ENCODE data around the gene SUMF1. TPM values are rescaled to one million over a fixed set of nuclear protein-coding genes. Genes with fewer than 3 reads are reported as not detected.
"Not testable (repeated sequence)": the region's sequence is repeated elsewhere in the genome, so short reads cannot be mapped to it uniquely, and the experiment has no call there.

The SUMF1 gene
- total RNA-seq, 2 experiments from 2014 or later, result 5.1 to 5.6 TPM

DNA sequence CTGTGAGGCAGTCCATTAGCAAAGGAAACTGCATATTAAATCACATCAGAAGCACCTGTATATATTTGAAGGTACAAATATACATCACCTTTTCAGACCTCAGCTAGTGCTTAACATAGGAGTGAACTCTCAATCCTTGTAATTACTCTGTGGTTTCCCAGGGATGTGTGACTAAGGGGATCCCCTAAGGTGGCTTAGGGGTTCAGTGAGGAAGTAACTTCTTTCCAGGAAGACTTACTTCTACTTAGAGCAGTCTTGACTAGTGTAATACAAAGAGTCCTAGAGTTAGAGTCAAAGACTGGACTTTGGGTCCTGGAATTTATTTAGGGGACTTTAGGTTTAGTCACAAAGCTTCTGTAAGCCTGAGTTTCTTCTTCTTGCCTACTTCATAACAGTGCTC lies 8.7 kb upstream of the SUMF1 start:
- no peaks in the 10 kb centered on the region for H3K9me3 Mint-ChIP-seq
- peaks cover 9% of the 10 kb centered on the region for H3K4me1 Mint-ChIP-seq (ENCODE audit: low read depth)
- no peaks in the 10 kb centered on the region for H3K36me3 Mint-ChIP-seq
- intact Hi-C loops (cut with micrococcal nuclease), result loop anchor here (1.0 to 2.0 kb wide), 2 partner anchors 17 to 125 kb away; partner anchors contain the start of gene ITPR1
- no peak overlapping the region for H3K27ac Mint-ChIP-seq
- H3K4me3 Mint-ChIP-seq, result no peak overlapping the region
- no peak for DNase-seq
- H3K27me3 Mint-ChIP-seq, result peaks cover 18% of the 10 kb centered on the region
- ChIA-PET CTCF (interaction anchor here (0.6 to 1.7 kb wide), 2 partner anchors 158 to 160 kb away, joined by 3 to 6 read pairs; no protein-coding TSS in a partner anchor), POLR2A (interaction anchor here (1.6 kb wide), 1 partner anchor 17 kb away, joined by 8 read pairs; the partner anchor contains the start of gene ITPR1)

- H3K4me1 Mint-ChIP-seq (ENCODE audit: low read depth), result peaks cover 9% of the 10 kb centered on the region
- DNase-seq, result peak; percentile 70
- intact Hi-C loops (cut with micrococcal nuclease), result loop anchor here (1.0 to 2.0 kb wide), 2 partner anchors 18 to 124 kb away; partner anchors contain the start of gene ITPR1
- H3K36me3 Mint-ChIP-seq, result no peaks in the 10 kb centered on the region
- CTCF ChIA-PET, result interaction anchor here (1.0 to 1.7 kb wide), 2 partner anchors 124 to 159 kb away, joined by 6 read pairs; no protein-coding TSS in a partner anchor
- peak overlapping the region; percentile 14 for H3K27ac Mint-ChIP-seq
- H3K9me3 Mint-ChIP-seq, result no peaks in the 10 kb centered on the region
- peaks cover 18% of the 10 kb centered on the region for H3K27me3 Mint-ChIP-seq
- POLR2A ChIA-PET, result interaction anchor here (0.8 to 1.6 kb wide), 2 partner anchors 18 to 19 kb away, joined by 3 to 8 read pairs; partner anchors contain the start of gene ITPR1
- H3K4me3 Mint-ChIP-seq, result peak overlapping the region; percentile 14
These were observed 7.8 kb upstream of the SUMF1 start for GRCh38 chr3:4474683-4475490.

DNA sequence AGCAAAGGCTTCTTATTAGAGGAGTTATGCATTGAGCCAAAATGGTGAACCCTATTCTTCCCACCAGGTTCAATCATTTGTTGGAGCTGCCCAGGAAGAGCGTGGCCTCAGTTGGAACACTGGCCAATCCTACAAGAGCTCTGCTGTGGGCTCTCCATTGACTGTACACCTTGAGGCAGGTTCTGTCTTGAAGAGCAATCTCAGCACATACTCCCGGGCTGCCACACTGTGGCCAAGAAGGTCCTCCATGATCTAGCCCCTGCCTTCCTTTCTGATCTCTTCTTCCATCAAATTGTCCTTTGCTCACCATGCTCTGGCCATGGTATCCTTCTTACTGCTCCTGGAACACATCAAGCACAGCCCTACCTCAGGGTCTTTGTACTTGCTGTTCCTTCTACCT lies 5.7 kb upstream of the SUMF1 start:
- H3K27ac Mint-ChIP-seq, result no peak overlapping the region
- POLR2A ChIA-PET, result no interaction called here
- CTCF ChIA-PET, result no interaction called here
- peaks cover 9% of the 10 kb centered on the region for H3K4me1 Mint-ChIP-seq (ENCODE audit: low read depth)
- no peak overlapping the region for H3K4me3 Mint-ChIP-seq
- H3K9me3 Mint-ChIP-seq, result no peaks in the 10 kb centered on the region
- intact Hi-C loops (cut with micrococcal nuclease), result no loop called here
- H3K27me3 Mint-ChIP-seq, result peaks cover 12% of the 10 kb centered on the region
- DNase-seq, result no peak
- H3K36me3 Mint-ChIP-seq, result no peaks in the 10 kb centered on the region

DNA sequence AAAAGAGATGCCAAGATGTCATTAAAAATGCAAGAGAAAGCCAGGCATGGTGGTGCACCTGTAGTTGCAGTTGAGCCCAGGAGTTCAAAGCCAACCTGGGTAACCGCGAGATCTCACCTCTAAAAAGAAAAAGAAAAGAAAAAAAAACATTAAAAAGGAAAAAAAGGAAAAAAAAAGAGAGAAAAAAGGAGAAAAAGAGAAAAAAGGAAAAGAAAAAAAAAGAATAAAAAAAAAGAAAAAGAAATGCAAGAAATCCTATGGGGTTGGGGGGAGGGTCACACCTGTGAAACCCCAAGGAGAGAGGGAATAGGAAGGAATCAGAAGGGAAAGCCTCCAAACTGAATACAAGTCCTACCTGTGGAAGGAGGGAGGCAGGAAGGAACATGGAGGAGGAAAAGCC lies 5.2 kb upstream of the SUMF1 start:
- POLR2A ChIA-PET, result no interaction called here
- CTCF ChIA-PET, result no interaction called here
- H3K36me3 Mint-ChIP-seq, result no peaks in the 10 kb centered on the region

GRCh38 chr3:4471907-4472306 lies 4.8 kb upstream of the SUMF1 start:
- H3K36me3 Mint-ChIP-seq, result no peaks in the 10 kb centered on the region
- peaks cover 12% of the 10 kb centered on the region for H3K27me3 Mint-ChIP-seq
- no peak overlapping the region for H3K27ac Mint-ChIP-seq
- CTCF ChIA-PET, result no interaction called here
- intact Hi-C loops (cut with micrococcal nuclease), result no loop called here
- no peaks in the 10 kb centered on the region for H3K9me3 Mint-ChIP-seq
- DNase-seq, result no peak
- no peak overlapping the region for H3K4me3 Mint-ChIP-seq
- POLR2A ChIA-PET, result no interaction called here
- peaks cover 13% of the 10 kb centered on the region for H3K4me1 Mint-ChIP-seq (ENCODE audit: low read depth)

More for the DNA sequence above, 5.2 kb upstream of the SUMF1 start:
- intact Hi-C loops (cut with micrococcal nuclease), result no loop called here
- no peak for DNase-seq
- H3K27ac Mint-ChIP-seq, result no peak overlapping the region
- H3K9me3 Mint-ChIP-seq, result no peaks in the 10 kb centered on the region
- peaks cover 11% of the 10 kb centered on the region for H3K4me1 Mint-ChIP-seq (ENCODE audit: low read depth)
- peaks cover 12% of the 10 kb centered on the region for H3K27me3 Mint-ChIP-seq
- no peak overlapping the region for H3K4me3 Mint-ChIP-seq

- CTCF ChIA-PET, result interaction anchor here (0.6 to 2.6 kb wide), 4 partner anchors 25 to 225 kb away, joined by 3 to 13 read pairs (median 6); partner anchors contain the start of gene ITPR1
- no peaks in the 10 kb centered on the region for H3K36me3 Mint-ChIP-seq
- intact Hi-C loops (cut with micrococcal nuclease), result loop anchor here (1.0 to 2.0 kb wide), 4 partner anchors 26 to 164 kb away; partner anchors contain the start of genes ITPR1 and SETMAR
- no peak for DNase-seq
- H3K9me3 Mint-ChIP-seq, result no peaks in the 10 kb centered on the region
- peak overlapping the region; percentile 90 for H3K4me3 Mint-ChIP-seq
- POLR2A ChIA-PET, result interaction anchor here (0.5 to 1.6 kb wide), 9 partner anchors 9 to 655 kb away, joined by 3 to 34 read pairs (median 3); partner anchors contain the start of gene ITPR1
- H3K27ac Mint-ChIP-seq, result peak overlapping the region; percentile 82
- no peaks in the 10 kb centered on the region for H3K27me3 Mint-ChIP-seq
- H3K4me1 Mint-ChIP-seq (ENCODE audit: low read depth), result peaks cover 14% of the 10 kb centered on the region
These were observed 426 bp upstream of the SUMF1 start for GRCh38 chr3:4467522-4467867.

DNA sequence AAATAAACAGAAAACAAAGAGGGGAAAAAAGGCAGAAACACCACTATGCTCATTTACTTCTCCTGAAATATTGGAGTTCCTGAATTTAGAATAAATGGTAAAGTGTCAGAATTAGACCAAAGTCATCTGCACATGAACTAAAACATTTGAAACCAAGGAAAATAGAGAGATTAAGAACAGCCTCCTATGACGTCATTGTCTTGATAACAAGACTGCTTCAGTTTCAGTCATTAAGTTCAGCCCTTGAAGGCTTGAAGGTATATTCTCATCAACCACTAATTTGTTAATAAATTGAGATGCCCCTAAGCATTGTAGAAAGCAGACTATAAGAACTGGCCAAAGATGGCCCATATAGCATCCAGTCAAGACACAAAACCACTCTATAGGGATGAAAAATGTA lies 2.5 kb downstream of the SUMF1 start:
- peaks cover 15% of the 10 kb centered on the region for H3K4me1 Mint-ChIP-seq (ENCODE audit: low read depth)
- H3K9me3 Mint-ChIP-seq, result no peaks in the 10 kb centered on the region
- CTCF ChIA-PET, result no interaction called here
- POLR2A ChIA-PET, result no interaction called here
- no peak overlapping the region for H3K4me3 Mint-ChIP-seq
- no peak overlapping the region for H3K27ac Mint-ChIP-seq
- intact Hi-C loops (cut with micrococcal nuclease), result no loop called here
- H3K36me3 Mint-ChIP-seq, result no peaks in the 10 kb centered on the region
- DNase-seq, result no peak
- no peaks in the 10 kb centered on the region for H3K27me3 Mint-ChIP-seq

DNA sequence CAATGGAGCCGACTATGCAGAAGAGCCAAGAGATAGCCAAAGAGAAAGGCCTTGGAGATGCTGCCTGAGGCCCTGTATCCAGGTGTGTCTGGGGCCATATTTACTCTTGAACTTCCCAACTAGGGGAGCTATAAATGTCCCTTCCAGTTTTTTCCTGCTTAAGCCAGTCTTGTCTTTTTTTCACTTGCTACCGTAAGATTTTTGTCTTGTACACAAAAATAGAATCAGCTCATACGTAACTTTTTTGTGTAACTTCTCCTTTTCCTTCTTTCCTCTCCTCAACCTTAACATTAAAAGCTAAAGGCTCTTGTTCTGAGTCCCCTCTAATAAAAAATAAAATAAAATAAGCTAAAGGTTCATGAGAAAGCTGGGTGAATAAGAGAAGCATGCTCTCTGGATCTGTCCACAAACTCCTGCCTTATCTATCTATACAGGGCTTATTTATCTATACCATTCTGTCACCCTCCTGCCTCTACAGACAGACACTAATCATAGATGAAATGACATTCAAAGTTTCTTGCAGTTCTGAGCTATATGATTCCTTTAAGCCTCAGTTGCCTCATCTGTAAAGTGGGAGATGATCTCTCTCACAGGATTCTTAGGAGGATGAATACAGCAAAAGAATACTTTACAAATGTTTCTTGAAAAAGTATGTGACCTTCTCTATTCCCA lies 4.6 kb downstream of the SUMF1 start:
- no peaks in the 10 kb centered on the region for H3K36me3 Mint-ChIP-seq
- peaks cover 15% of the 10 kb centered on the region for H3K4me1 Mint-ChIP-seq (ENCODE audit: low read depth)
- intact Hi-C loops (cut with micrococcal nuclease), result no loop called here
- no peak for DNase-seq
- H3K27me3 Mint-ChIP-seq, result no peaks in the 10 kb centered on the region
- H3K27ac Mint-ChIP-seq, result no peak overlapping the region
- CTCF ChIA-PET, result no interaction called here
- H3K4me3 Mint-ChIP-seq, result no peak overlapping the region
- POLR2A ChIA-PET, result no interaction called here
- H3K9me3 Mint-ChIP-seq, result no peaks in the 10 kb centered on the region

GRCh38 chr3:4461468-4462090 lies 5.5 kb downstream of the SUMF1 start:
- Mint-ChIP-seq H3K4me3 (no peak overlapping the region), H3K9me3 (no peaks in the 10 kb centered on the region), H3K36me3 (no peaks in the 10 kb centered on the region), H3K4me1 (ENCODE audit: low read depth) (peaks cover 11% of the 10 kb centered on the region), H3K27me3 (no peaks in the 10 kb centered on the region), H3K27ac (no peak overlapping the region)
- DNase-seq, result no peak
- intact Hi-C loops (cut with micrococcal nuclease), result no loop called here
- ChIA-PET POLR2A (no interaction called here), CTCF (no interaction called here)

DNA sequence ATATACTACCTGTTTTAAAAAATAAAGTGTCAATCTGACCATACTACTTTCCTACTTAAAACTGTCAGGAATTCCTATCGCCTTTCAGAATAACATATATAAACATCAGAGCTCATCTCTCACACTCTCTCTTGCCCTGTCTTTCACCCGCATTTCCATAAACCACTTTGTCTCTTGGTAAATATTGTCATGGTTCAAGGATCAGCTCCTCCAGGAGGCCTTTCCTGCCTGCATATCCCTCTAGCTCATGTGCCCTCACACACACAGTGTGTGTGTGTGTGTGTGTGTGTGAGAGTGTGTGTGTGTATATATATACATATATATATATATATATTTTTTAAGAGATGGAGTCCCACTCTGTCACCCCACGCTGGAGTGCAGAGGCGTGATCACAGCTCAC lies 6.7 kb downstream of the SUMF1 start:
- H3K27ac Mint-ChIP-seq, result no peak overlapping the region
- intact Hi-C loops (cut with micrococcal nuclease), result no loop called here
- peaks cover 5% of the 10 kb centered on the region for H3K4me1 Mint-ChIP-seq (ENCODE audit: low read depth)
- no peak overlapping the region for H3K4me3 Mint-ChIP-seq
- CTCF ChIA-PET, result no interaction called here
- no peaks in the 10 kb centered on the region for H3K36me3 Mint-ChIP-seq
- no peaks in the 10 kb centered on the region for H3K27me3 Mint-ChIP-seq
- POLR2A ChIA-PET, result no interaction called here
- no peak for DNase-seq
- no peaks in the 10 kb centered on the region for H3K9me3 Mint-ChIP-seq

- POLR2A ChIA-PET, result interaction anchor here (1.1 kb wide), 1 partner anchor 8 kb away, joined by 3 read pairs; the partner anchor contains the start of gene SUMF1
- intact Hi-C loops (cut with micrococcal nuclease), result no loop called here
These were observed 8.1 kb downstream of the SUMF1 start for GRCh38 chr3:4458961-4459360.

GRCh38 chr3:4456780-4457179 lies 10.3 kb downstream of the SUMF1 start:
- CTCF ChIA-PET; H3K4me1 Mint-ChIP-seq (ENCODE audit: low read depth); H3K36me3 Mint-ChIP-seq; intact Hi-C loops (cut with micrococcal nuclease); POLR2A ChIA-PET; DNase-seq; H3K4me3 Mint-ChIP-seq; H3K9me3 Mint-ChIP-seq; H3K27ac Mint-ChIP-seq; H3K27me3 Mint-ChIP-seq: not testable (repeated sequence)

More at GRCh38 chr3:4458961-4459360, 8.1 kb downstream of the SUMF1 start:
- Mint-ChIP-seq H3K27ac (no peak overlapping the region), H3K4me3 (no peak overlapping the region), H3K4me1 (ENCODE audit: low read depth) (peaks cover 6% of the 10 kb centered on the region), H3K36me3 (no peaks in the 10 kb centered on the region), H3K27me3 (no peaks in the 10 kb centered on the region), H3K9me3 (no peaks in the 10 kb centered on the region)
- CTCF ChIA-PET, result no interaction called here
- no peak for DNase-seq

Measured in activated CD4-positive, alpha-beta memory T cell treated with anti-CD3 and anti-CD28 coated beads for 36 hours (primary cell).